Brain pericyte (primary cell): ENCODE data around the gene MCRS1.
"Not testable (repeated sequence)": the region's sequence is repeated elsewhere in the genome, so short reads cannot be mapped to it uniquely, and the experiment has no call there.

Experiments
- DNase-seq: peaks from one replicate; pipeline ENCODE4 v3.0.0-alpha.2; 2012; ENCODE audit warnings: low read depth, low spot score

Gene MCRS1

GRCh38 chr12:49519574-49519936 is 48.4 kb downstream of the MCRS1 start:
- no peak for DNase-seq

GRCh38 chr12:49518914-49519573 is 48.9 kb downstream of the MCRS1 start:
- no peak for DNase-seq

GRCh38 chr12:49515266-49515665 is 52.7 kb downstream of the MCRS1 start:
- DNase-seq = no peak

- no peak for DNase-seq
Measured at GRCh38 chr12:49512546-49512945, 55.4 kb downstream of the MCRS1 start.

GRCh38 chr12:49511410-49511809 is 56.5 kb downstream of the MCRS1 start:
- DNase-seq = no peak

- not testable (repeated sequence) for DNase-seq
Measured at GRCh38 chr12:49509681-49510080, 58.3 kb downstream of the MCRS1 start.
